Smooth muscle cell (in vitro differentiated cells): ENCODE results near the gene PSMG1. TPM values are rescaled to one million over a fixed set of nuclear protein-coding genes. Genes with fewer than 3 reads are reported as not detected.

Experiments used
- DNase-seq: peaks from one replicate; lab custom pipeline; 2025; ENCODE audit not compliant: unreplicated experiment; lab: John Stamatoyannopoulos, UW
- H2AFZ ChIP-seq: fragments of 200-600 bp; sonication (generic); 2 replicates; pipeline ENCODE4 v1.6.0; 2016; ENCODE audit warnings: antibody characterized with exemption, low read depth, mild to moderate bottlenecking
- H3F3A ChIP-seq: fragments of 200-600 bp; sonication (generic); 2 replicates; pipeline ENCODE4 v1.6.0; 2017; ENCODE audit warnings: antibody characterized with exemption, low read depth
- H3K27ac ChIP-seq: fragments of 200-600 bp; sonication (generic); 2 replicates; pipeline ENCODE4 v1.5.1; 2016; ENCODE audit warnings: low read depth, mild to moderate bottlenecking
- H3K27me3 ChIP-seq: fragments of 200-600 bp; sonication (generic); 2 replicates; pipeline ENCODE4 v1.6.1; 2016; ENCODE audit warnings: low read depth, mild to moderate bottlenecking
- H3K36me3 ChIP-seq: fragments of 200-600 bp; sonication (generic); 2 replicates; pipeline ENCODE4 v1.5.1; 2016; ENCODE audit warnings: low read depth
- H3K4me1 ChIP-seq: fragments of 200-600 bp; sonication (generic); 2 replicates; pipeline ENCODE4 v1.5.1; 2016; ENCODE audit warnings: low read depth
- H3K4me2 ChIP-seq: fragments of 200-600 bp; sonication (generic); 2 replicates; pipeline ENCODE4 v1.6.0; 2016; ENCODE audit warnings: mild to moderate bottlenecking
- H3K4me3 ChIP-seq: fragments of 200-600 bp; sonication (generic); 2 replicates; pipeline ENCODE4 v1.5.1; 2016; ENCODE audit warnings: mild to moderate bottlenecking
- H3K79me2 ChIP-seq: fragments of 200-600 bp; sonication (generic); 2 replicates; pipeline ENCODE4 v1.6.0; 2016; ENCODE audit warnings: low read depth, mild to moderate bottlenecking
- H3K9ac ChIP-seq: fragments of 200-600 bp; sonication (generic); 2 replicates; pipeline ENCODE4 v1.6.0; 2016; ENCODE audit warnings: low read depth
- H3K9me3 ChIP-seq: fragments of 200-600 bp; sonication (generic); replicated peaks from 2 replicates; pipeline ENCODE4 v1.5.1; 2016; ENCODE audit warnings: low read depth
- H4K20me1 ChIP-seq: fragments of 200-600 bp; sonication (generic); 2 replicates; pipeline ENCODE4 v1.6.0; 2016; ENCODE audit warnings: low read depth
- CTCF ChIP-seq: fragments of 200-600 bp; sonication (generic); IDR thresholded peaks from 2 replicates; pipeline ENCODE4 v1.5.1; 2017; ENCODE audit warnings: borderline replicate concordance, mild to moderate bottlenecking, antibody characterized with exemption; ENCODE audit not compliant: insufficient read depth, poor library complexity, severe bottlenecking
- WGBS: methylation state at CpG from one replicate; pipeline ENCODE4 v1.1.7; 2016; ENCODE audit warnings: low lambda C conversion rate; 5-methylcytosine and 5-hydroxymethylcytosine counted together
- polyA plus RNA-seq: library from polyadenylated mRNA; unstranded; fragments of >200 nt; fragmentation: Nextera tagmentation; extraction: Ambion mirVana; gene quantifications from 2 replicates; pipeline ENCODE4 v1.2.1, GENCODE V29; 2016
- total RNA-seq: library from RNA; depleted of rRNA; stranded (reverse); fragments of >200 nt; gene quantifications from 2 replicates; pipeline ENCODE4 v1.2.3, GENCODE V29; 2014

The PSMG1 gene
- total and polyA plus RNA-seq, 2 experiments from 2014 or later = 55.2 to 60.7 TPM

DNA sequence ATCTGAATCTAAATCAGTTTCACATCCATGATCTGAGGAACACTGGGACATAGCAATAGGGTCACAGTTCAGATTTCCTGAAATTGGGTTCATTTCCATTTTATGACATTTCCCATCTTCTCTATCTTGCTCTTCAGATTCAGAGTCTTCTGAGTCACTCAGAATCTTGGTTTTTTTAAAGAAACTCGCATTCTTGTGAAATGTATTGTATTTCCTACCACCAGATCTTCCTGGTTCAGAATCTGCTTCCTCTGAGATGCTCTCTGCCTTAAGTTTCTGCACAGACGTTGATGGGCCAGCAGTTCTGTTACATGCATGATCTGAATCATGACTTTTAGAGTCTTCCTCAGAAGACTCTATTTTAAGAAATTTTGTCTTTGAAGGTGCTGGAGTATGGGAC lies 15.5 kb upstream of the PSMG1 start:
- no peak overlapping the region for H3K4me3 ChIP-seq
- H3K9ac ChIP-seq = no peak overlapping the region
- H3K79me2 ChIP-seq = peaks cover 4% of the 10 kb centered on the region
- H3K9me3 ChIP-seq = no peaks in the 10 kb centered on the region
- no peak overlapping the region for H2AFZ ChIP-seq
- 93% methylated on average over 2 of the region's 2 CpGs for WGBS
- H3F3A ChIP-seq = no peaks in the 10 kb centered on the region
- no peaks in the 10 kb centered on the region for H3K4me1 ChIP-seq
- no peak overlapping the region for H3K4me2 ChIP-seq
- peaks cover 18% of the 10 kb centered on the region for H3K36me3 ChIP-seq
- no peak overlapping the region for H3K27ac ChIP-seq
- TF ChIP-seq CTCF = no peak
- H4K20me1 ChIP-seq = peaks cover 14% of the 10 kb centered on the region
- no peak for DNase-seq
- H3K27me3 ChIP-seq = no peaks in the 10 kb centered on the region

DNA sequence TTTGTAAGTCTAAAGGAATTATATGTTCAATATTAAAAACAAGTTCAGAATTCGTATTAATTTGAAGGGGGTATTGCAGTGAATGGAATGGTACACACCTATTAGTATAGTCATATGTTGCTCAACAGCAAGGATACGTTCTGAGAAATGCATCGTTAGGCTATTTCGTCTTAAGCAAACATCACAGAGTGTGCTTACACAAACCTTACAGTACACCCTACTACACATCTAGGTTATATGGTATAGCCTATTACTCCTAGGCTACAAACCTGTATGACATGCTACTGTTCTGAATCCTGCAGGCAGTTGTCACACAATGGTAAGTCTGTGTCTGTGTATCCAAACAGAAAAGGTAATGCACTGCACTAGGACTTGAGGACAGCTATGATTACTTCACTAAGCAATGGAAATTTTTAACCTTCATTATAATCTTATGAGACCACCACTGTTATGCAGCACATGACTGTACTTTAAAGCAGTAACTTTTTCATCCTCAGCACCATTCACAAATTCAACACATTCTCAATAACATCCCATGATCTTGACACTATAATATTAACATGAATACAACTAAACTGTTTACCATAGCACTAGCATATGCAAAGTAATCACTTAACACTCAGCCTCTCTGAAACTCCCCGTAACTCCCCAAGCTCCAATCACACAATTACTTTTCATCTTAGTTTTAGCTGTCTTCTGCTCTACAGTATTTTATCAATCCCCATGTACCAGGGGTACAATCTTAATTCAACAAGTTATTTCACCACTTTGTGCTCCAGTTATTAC lies 14.4 kb upstream of the PSMG1 start:
- Histone ChIP-seq H3K4me2 (no peak overlapping the region), H3F3A (no peaks in the 10 kb centered on the region), H3K36me3 (peaks cover 24% of the 10 kb centered on the region), H3K4me3 (no peak overlapping the region), H3K27me3 (no peaks in the 10 kb centered on the region), H2AFZ (no peak overlapping the region), H3K4me1 (no peaks in the 10 kb centered on the region), H3K79me2 (peaks cover 5% of the 10 kb centered on the region), H3K27ac (no peak overlapping the region), H4K20me1 (peaks cover 21% of the 10 kb centered on the region), H3K9me3 (no peaks in the 10 kb centered on the region), H3K9ac (no peak overlapping the region)
- DNase-seq = no peak
- WGBS = 95% methylated on average over 5 of the region's 5 CpGs
- no peak for TF ChIP-seq CTCF

GRCh38 chr21:39196838-39197237 lies 13.6 kb upstream of the PSMG1 start:
- H4K20me1 ChIP-seq = peaks cover 21% of the 10 kb centered on the region
- no peak overlapping the region for H2AFZ ChIP-seq
- peaks cover 24% of the 10 kb centered on the region for H3K36me3 ChIP-seq
- peaks cover 5% of the 10 kb centered on the region for H3K79me2 ChIP-seq
- H3K9ac ChIP-seq = no peak overlapping the region
- no peaks in the 10 kb centered on the region for H3K4me1 ChIP-seq
- no peak for TF ChIP-seq CTCF
- no peak overlapping the region for H3K4me2 ChIP-seq
- H3K4me3 ChIP-seq = no peak overlapping the region
- H3F3A ChIP-seq = no peaks in the 10 kb centered on the region
- H3K27ac ChIP-seq = no peak overlapping the region
- no peak for DNase-seq
- no peaks in the 10 kb centered on the region for H3K9me3 ChIP-seq
- WGBS = 90% methylated on average over 1 of the region's 1 CpG
- no peaks in the 10 kb centered on the region for H3K27me3 ChIP-seq

- Histone ChIP-seq H3K27ac (no peak overlapping the region), H3K36me3 (peaks cover 24% of the 10 kb centered on the region)
These were observed 13.1 kb upstream of the PSMG1 start for GRCh38 chr21:39196310-39196709.

More at GRCh38 chr21:39196310-39196709, 13.1 kb upstream of the PSMG1 start:
- H3F3A ChIP-seq = no peaks in the 10 kb centered on the region
- H3K79me2 ChIP-seq = peaks cover 5% of the 10 kb centered on the region
- H3K9ac ChIP-seq = no peak overlapping the region
- H4K20me1 ChIP-seq = peaks cover 21% of the 10 kb centered on the region
- no peaks in the 10 kb centered on the region for H3K9me3 ChIP-seq
- no peaks in the 10 kb centered on the region for H3K27me3 ChIP-seq
- H2AFZ ChIP-seq = no peak overlapping the region
- TF ChIP-seq CTCF = no peak
- H3K4me3 ChIP-seq = no peak overlapping the region
- no peaks in the 10 kb centered on the region for H3K4me1 ChIP-seq
- 94% methylated on average over 7 of the region's 7 CpGs for WGBS
- DNase-seq = no peak
- H3K4me2 ChIP-seq = no peak overlapping the region
